ENCODE data around the gene IGLON5.

IGLON5 gene

DNA sequence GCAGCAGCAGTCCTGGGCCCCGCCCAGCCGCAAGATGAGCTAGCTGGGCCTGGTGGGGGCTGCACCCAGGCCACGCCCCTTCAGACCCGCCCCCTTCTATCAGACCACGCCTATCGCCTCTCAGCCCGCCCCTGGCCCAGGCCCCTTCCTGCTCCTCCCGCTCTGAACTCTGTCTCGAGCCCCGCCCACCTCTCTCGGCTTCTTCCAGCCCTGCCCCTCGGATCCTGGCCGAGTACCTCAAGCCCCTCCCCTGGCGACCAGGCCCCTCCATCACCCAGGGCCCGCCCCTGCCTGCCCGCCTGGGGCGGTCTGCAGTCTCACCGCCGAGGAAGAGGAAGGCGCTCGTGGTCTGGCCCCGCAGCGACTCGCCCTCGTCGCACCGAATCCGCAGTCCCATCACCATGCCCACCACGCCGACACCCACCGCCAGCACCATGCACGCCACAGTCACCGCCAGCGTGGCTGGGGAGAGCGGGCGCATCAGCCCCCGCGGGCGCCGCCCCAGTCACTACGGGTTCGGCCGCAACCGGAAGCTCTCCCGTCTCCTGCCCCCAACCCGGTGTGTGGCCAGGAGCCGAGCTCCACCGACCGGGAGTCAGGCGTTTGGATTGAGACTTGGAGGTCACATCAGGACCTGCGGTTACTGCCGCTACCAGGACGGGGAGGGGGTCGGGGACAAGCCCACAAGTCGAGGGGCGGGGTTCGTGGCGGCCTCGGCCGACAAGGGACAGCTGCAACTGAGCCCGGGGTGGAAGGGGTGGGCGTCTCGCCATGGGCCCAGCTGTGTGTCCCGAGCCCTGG is 56.3 kb downstream of the IGLON5 start:
- H3K4me3 ChIP-seq (ENCODE audit: control insufficient read depth in 1 of 7, extremely low read depth in 1 of 7, insufficient read depth in 4 of 7, low read depth in 2 of 7, low read length in 6 of 7): peak overlapping the region; percentile 71 to 97 (median 79)

DNA sequence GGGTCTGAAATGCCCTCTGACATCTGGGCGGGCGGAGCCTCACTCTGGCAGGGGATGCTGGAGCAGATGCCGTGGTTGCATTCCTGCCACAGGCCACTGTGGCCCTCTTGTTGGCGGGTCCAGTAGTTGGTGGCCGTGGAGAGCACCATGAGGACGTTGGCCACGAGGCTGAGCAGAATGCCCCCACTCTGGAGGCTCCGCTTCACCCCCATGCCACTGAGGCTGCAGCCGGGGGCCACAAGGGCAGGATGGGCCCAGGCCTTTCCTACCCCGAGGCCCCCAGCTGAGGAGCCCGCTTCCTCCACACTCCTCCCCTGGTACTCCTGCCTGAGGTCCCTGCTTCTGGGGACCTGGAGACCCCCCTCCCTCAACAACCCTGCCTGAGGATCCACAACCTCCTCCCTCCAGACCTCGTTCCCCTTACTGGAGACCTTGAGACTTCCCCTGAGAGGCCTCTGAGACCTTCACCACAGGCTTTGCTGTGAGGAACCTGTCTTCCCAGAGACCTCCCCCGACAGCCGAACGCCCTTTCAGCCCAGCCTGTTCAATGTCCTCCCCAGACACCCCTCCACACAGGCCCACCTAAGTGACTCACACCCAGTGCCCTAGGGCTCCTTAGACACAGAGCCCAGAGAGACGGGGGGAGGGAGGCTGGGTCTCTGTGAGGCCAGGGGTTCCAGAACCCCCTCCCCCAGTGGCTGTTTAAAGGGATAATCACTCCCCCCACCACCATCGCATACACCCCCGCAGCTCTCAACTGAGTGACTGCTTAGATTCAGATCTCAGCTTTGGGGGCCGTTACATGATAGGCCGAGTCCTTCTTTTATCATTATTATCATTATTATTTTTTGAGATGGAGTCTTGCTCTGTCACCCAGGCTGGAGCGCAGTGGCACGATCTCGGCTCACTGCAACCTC is 57.2 kb downstream of the IGLON5 start, which contains the start of gene CLDND2:
Gene CLDND2 (minus strand): TSS at position 638 of the 917 bp plus-strand sequence. CDS start 426 bp downstream, at position 212.
- H3K9me3 ChIP-seq (ENCODE audit: control extremely low read depth in 1 of 5, control insufficient read depth in 4 of 5, insufficient read depth in 2 of 5, low read depth in 1 of 5, low read length in 4 of 5): no peaks in the 10 kb centered on the region
- 18% methylated on average over 12 of the region's 23 CpGs for WGBS (ENCODE audit: insufficient coverage)
- peaks cover 2 to 82% (median 71%) of the 10 kb centered on the region in 4 experiments for H3K4me1 ChIP-seq (ENCODE audit: control extremely low read depth in 1 of 4, control insufficient read depth in 4 of 4, insufficient read depth in 4 of 4, low read length in 3 of 4)
- DNase-seq: peak in 2 of 3 donors; percentile 78
- peak within 1 kb of the TSS in 1 of 2 experiments; percentile 75 for H3K27ac ChIP-seq (ENCODE audit: insufficient read depth in 1 of 2, low read depth in 1 of 2, low read length in 2 of 2, poor library complexity in 1 of 2, severe bottlenecking in 2 of 2)
- ChIA-PET POLR2A (interaction anchor here (0.8 kb wide), 1 partner anchor 8 kb away, joined by 3 read pairs; no protein-coding TSS in a partner anchor), CTCF (interaction anchor here (1.0 to 1.5 kb wide), 3 partner anchors 12 to 52 kb away, joined by 3 to 4 read pairs (median 3); no protein-coding TSS in a partner anchor)
- H3K36me3 ChIP-seq (ENCODE audit: control insufficient read depth in 4 of 4, insufficient read depth in 4 of 4, low read length in 3 of 4): no peaks in the 10 kb centered on the region
- peak within 1 kb of the TSS; percentile 71 to 97 (median 79) for H3K4me3 ChIP-seq (ENCODE audit: control insufficient read depth in 1 of 7, extremely low read depth in 1 of 7, insufficient read depth in 4 of 7, low read depth in 2 of 7, low read length in 6 of 7)
- H3K27me3 ChIP-seq (replicated peaks in 2 of 5; ENCODE audit: control insufficient read depth in 4 of 5, insufficient read depth in 5 of 5, low read length in 4 of 5): no peaks in the 10 kb centered on the region

More for the DNA sequence above, 56.3 kb downstream of the IGLON5 start:
- POLR2A ChIA-PET: interaction anchor here (0.7 to 0.8 kb wide), 2 partner anchors 9 to 23 kb away, joined by 3 to 4 read pairs; partner anchors contain the start of gene C19orf84
- Histone ChIP-seq H3K4me1 (ENCODE audit: control extremely low read depth in 1 of 4, control insufficient read depth in 4 of 4, insufficient read depth in 4 of 4, low read length in 3 of 4) (peaks cover 2 to 79% (median 68%) of the 10 kb centered on the region in 4 experiments), H3K27ac (ENCODE audit: insufficient read depth in 1 of 2, low read depth in 1 of 2, low read length in 2 of 2, poor library complexity in 1 of 2, severe bottlenecking in 2 of 2) (peak overlapping the region in 1 of 2 experiments; percentile 89), H3K9me3 (ENCODE audit: control extremely low read depth in 1 of 5, control insufficient read depth in 4 of 5, insufficient read depth in 2 of 5, low read depth in 1 of 5, low read length in 4 of 5) (no peaks in the 10 kb centered on the region), H3K36me3 (ENCODE audit: control insufficient read depth in 4 of 4, insufficient read depth in 4 of 4, low read length in 3 of 4) (no peaks in the 10 kb centered on the region), H3K27me3 (replicated peaks in 2 of 5; ENCODE audit: control insufficient read depth in 4 of 5, insufficient read depth in 5 of 5, low read length in 4 of 5) (no peaks in the 10 kb centered on the region)
- peak; percentile 96 to 97 (median 97) for DNase-seq
- CTCF ChIA-PET: interaction anchor here (1.5 kb wide), 1 partner anchor 36 kb away, joined by 3 read pairs; no protein-coding TSS in a partner anchor
- WGBS (ENCODE audit: insufficient coverage): under 1% methylated on average over 47 of the region's 64 CpGs

DNA sequence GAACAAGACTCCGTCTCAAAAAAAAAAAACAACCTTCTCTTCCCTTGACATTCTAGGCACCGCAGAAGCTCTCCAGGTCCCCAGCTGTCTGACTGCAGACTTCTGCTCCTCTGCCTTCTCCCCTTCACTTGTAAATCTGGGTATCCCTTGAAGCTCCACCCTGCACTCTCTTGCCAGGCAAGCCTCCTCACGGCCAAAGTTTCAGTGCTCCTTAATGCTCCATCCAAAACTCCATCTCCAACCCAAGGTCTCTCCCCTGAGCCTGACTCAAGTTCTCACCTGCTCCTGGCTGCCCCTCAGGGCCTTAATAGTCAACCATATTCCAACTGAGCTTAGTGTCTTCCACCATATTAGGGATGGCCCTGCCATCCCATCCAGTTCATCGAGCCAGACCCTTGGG is 58.8 kb downstream of the IGLON5 start:
- Histone ChIP-seq H3K4me1 (ENCODE audit: control extremely low read depth in 1 of 4, control insufficient read depth in 4 of 4, insufficient read depth in 4 of 4, low read length in 3 of 4) (peaks cover 3 to 91% (median 66%) of the 10 kb centered on the region in 4 experiments), H3K4me3 (ENCODE audit: control insufficient read depth in 1 of 7, extremely low read depth in 1 of 7, insufficient read depth in 4 of 7, low read depth in 2 of 7, low read length in 6 of 7) (peak overlapping the region in 1 of 7 experiments; percentile 68), H3K27ac (ENCODE audit: insufficient read depth in 1 of 2, low read depth in 1 of 2, low read length in 2 of 2, poor library complexity in 1 of 2, severe bottlenecking in 2 of 2) (no peak overlapping the region), H3K36me3 (ENCODE audit: control insufficient read depth in 4 of 4, insufficient read depth in 4 of 4, low read length in 3 of 4) (no peaks in the 10 kb centered on the region), H3K9me3 (ENCODE audit: control extremely low read depth in 1 of 5, control insufficient read depth in 4 of 5, insufficient read depth in 2 of 5, low read depth in 1 of 5, low read length in 4 of 5) (no peaks in the 10 kb centered on the region), H3K27me3 (replicated peaks in 2 of 5; ENCODE audit: control insufficient read depth in 4 of 5, insufficient read depth in 5 of 5, low read length in 4 of 5) (no peaks in the 10 kb centered on the region)
- no peak for DNase-seq
- ChIA-PET POLR2A (no interaction called here), CTCF (interaction anchor here (1.1 kb wide), 1 partner anchor 30 kb away, joined by 4 read pairs; no protein-coding TSS in a partner anchor)
- 97% methylated on average over 4 of the region's 4 CpGs for WGBS (ENCODE audit: insufficient coverage)

DNA sequence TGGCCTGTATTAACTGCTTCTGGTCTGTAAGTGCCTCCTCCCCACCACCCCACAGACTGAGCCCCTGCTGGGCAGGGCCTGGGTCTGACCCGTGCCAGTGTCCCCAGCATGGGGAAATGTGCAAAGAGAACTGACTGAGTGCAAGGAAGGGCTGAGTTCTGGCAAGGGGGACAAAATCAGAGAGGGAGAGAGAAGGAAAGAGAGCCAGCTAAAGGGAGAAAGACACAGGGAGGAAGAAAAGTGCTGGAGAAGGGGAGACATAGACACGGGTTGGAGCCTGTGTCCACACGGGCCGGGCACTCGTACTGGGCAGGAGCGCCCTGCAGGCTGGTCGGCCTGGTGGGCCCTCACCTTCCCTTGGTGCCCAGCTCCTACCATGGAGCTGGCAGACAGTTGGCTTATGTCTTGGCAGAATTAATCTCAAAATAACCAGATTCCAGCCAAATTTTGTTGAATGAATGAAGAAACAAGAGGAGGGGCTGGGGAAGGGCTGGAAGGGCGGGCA is 59.8 kb downstream of the IGLON5 start:
- no peaks in the 10 kb centered on the region for H3K27me3 ChIP-seq (replicated peaks in 2 of 5; ENCODE audit: control insufficient read depth in 4 of 5, insufficient read depth in 5 of 5, low read length in 4 of 5)
- peak overlapping the region in 1 of 7 experiments; percentile 68 for H3K4me3 ChIP-seq (ENCODE audit: control insufficient read depth in 1 of 7, extremely low read depth in 1 of 7, insufficient read depth in 4 of 7, low read depth in 2 of 7, low read length in 6 of 7)
- CTCF ChIA-PET: interaction anchor here (1.1 kb wide), 1 partner anchor 31 kb away, joined by 4 read pairs; no protein-coding TSS in a partner anchor
- 81% methylated on average over 7 of the region's 8 CpGs for WGBS (ENCODE audit: insufficient coverage)
- H3K4me1 ChIP-seq (ENCODE audit: control extremely low read depth in 1 of 4, control insufficient read depth in 4 of 4, insufficient read depth in 4 of 4, low read length in 3 of 4): peaks cover 4 to 92% (median 68%) of the 10 kb centered on the region in 4 experiments
- DNase-seq: no peak
- POLR2A ChIA-PET: no interaction called here
- H3K9me3 ChIP-seq (ENCODE audit: control extremely low read depth in 1 of 5, control insufficient read depth in 4 of 5, insufficient read depth in 2 of 5, low read depth in 1 of 5, low read length in 4 of 5): no peaks in the 10 kb centered on the region
- no peaks in the 10 kb centered on the region for H3K36me3 ChIP-seq (ENCODE audit: control insufficient read depth in 4 of 4, insufficient read depth in 4 of 4, low read length in 3 of 4)
- no peak overlapping the region for H3K27ac ChIP-seq (ENCODE audit: insufficient read depth in 1 of 2, low read depth in 1 of 2, low read length in 2 of 2, poor library complexity in 1 of 2, severe bottlenecking in 2 of 2)

DNA sequence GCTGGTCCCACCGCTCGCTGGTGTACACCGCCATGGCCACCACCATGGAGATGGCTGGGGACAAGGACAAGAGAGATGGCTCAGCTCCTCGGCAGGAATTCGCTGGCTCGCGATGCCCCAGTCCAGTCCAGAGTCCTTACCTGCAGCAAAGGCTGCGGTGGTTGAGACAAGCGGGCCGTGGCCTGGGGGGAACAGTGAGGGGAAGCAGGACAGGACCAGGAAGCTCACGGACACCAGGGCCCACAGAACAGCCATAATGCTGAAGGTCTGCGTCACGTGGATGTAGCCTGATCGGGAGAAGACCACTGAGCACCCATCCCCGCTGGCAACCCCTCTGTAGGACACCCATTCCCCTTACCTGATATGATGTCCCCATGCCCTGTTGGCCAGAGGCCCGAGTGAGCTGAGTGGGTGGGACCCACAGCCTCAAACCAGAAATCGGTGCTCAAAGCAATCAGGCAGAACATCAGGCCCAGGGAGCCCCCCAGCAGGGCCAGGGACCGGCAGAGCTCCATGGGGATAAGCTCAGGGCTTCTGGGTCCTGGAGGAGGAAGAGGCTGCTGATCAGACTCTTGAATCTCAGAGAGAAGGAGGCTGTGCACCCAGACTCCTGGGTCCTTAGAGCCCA is 60.7 kb downstream of the IGLON5 start:
- ChIA-PET POLR2A (interaction anchor here (0.8 kb wide), 1 partner anchor 36 kb away, joined by 3 read pairs; no protein-coding TSS in a partner anchor), CTCF (interaction anchor here (1.0 to 1.8 kb wide), 4 partner anchors 9 to 49 kb away, joined by 3 to 8 read pairs (median 4); no protein-coding TSS in a partner anchor)
- 90% methylated on average over 13 of the region's 18 CpGs for WGBS (ENCODE audit: insufficient coverage)
- Histone ChIP-seq H3K9me3 (ENCODE audit: control extremely low read depth in 1 of 5, control insufficient read depth in 4 of 5, insufficient read depth in 2 of 5, low read depth in 1 of 5, low read length in 4 of 5) (no peaks in the 10 kb centered on the region), H3K27me3 (replicated peaks in 2 of 5; ENCODE audit: control insufficient read depth in 4 of 5, insufficient read depth in 5 of 5, low read length in 4 of 5) (no peaks in the 10 kb centered on the region), H3K4me1 (ENCODE audit: control extremely low read depth in 1 of 4, control insufficient read depth in 4 of 4, insufficient read depth in 4 of 4, low read length in 3 of 4) (peaks cover 6 to 94% (median 70%) of the 10 kb centered on the region in 4 experiments), H3K36me3 (ENCODE audit: control insufficient read depth in 4 of 4, insufficient read depth in 4 of 4, low read length in 3 of 4) (no peaks in the 10 kb centered on the region), H3K4me3 (ENCODE audit: control insufficient read depth in 1 of 7, extremely low read depth in 1 of 7, insufficient read depth in 4 of 7, low read depth in 2 of 7, low read length in 6 of 7) (peak overlapping the region in 6 of 7 experiments; percentile 0 to 68 (median 37)), H3K27ac (ENCODE audit: insufficient read depth in 1 of 2, low read depth in 1 of 2, low read length in 2 of 2, poor library complexity in 1 of 2, severe bottlenecking in 2 of 2) (peak overlapping the region; percentile 19 to 39)
- no peak for DNase-seq
